KOPT-K1 (cell line): ENCODE results near the gene MRPL40.

Source experiments
- H3K27ac ChIP-seq: fragments of 200-600 bp; sonication (generic); 2 replicates; pipeline ENCODE4 v1.5.1; 2016; ENCODE audit warnings: antibody characterized with exemption, mild to moderate bottlenecking, low read depth, low read length; ENCODE audit not compliant: poor library complexity, severe bottlenecking
- H3K36me3 ChIP-seq: fragments of 200-600 bp; sonication (generic); 2 replicates; pipeline ENCODE4 v1.5.1; 2017; ENCODE audit warnings: antibody characterized with exemption, mild to moderate bottlenecking, low read length, moderate library complexity; ENCODE audit not compliant: insufficient read depth
- H3K9me3 ChIP-seq: fragments of 200-600 bp; sonication (generic); 2 replicates; pipeline ENCODE4 v1.5.1; 2017; ENCODE audit warnings: antibody characterized with exemption, low read length, mild to moderate bottlenecking; ENCODE audit not compliant: insufficient read depth, poor library complexity, severe bottlenecking

MRPL40 gene

GRCh38 chr22:19457828-19458428 lies 25.6 kb downstream of the MRPL40 start:
- Histone ChIP-seq H3K36me3 (peaks cover 97% of the 10 kb centered on the region), H3K9me3 (no peaks in the 10 kb centered on the region), H3K27ac (no peak overlapping the region)

- Histone ChIP-seq H3K9me3 (no peaks in the 10 kb centered on the region), H3K27ac (no peak overlapping the region), H3K36me3 (peaks cover 97% of the 10 kb centered on the region)
Observed at GRCh38 chr22:19460036-19460435, 27.7 kb downstream of the MRPL40 start.

GRCh38 chr22:19461506-19461905 lies 29.2 kb downstream of the MRPL40 start:
- Histone ChIP-seq H3K27ac (no peak overlapping the region), H3K36me3 (peaks cover 97% of the 10 kb centered on the region), H3K9me3 (no peaks in the 10 kb centered on the region)

GRCh38 chr22:19463008-19463407 lies 30.7 kb downstream of the MRPL40 start:
- no peaks in the 10 kb centered on the region for H3K9me3 ChIP-seq
- H3K27ac ChIP-seq: no peak overlapping the region
- peaks cover 97% of the 10 kb centered on the region for H3K36me3 ChIP-seq

- Histone ChIP-seq H3K9me3 (no peaks in the 10 kb centered on the region), H3K27ac (no peak overlapping the region), H3K36me3 (peaks cover 98% of the 10 kb centered on the region)
Observed at GRCh38 chr22:19463491-19464469, 31.4 kb downstream of the MRPL40 start.

DNA sequence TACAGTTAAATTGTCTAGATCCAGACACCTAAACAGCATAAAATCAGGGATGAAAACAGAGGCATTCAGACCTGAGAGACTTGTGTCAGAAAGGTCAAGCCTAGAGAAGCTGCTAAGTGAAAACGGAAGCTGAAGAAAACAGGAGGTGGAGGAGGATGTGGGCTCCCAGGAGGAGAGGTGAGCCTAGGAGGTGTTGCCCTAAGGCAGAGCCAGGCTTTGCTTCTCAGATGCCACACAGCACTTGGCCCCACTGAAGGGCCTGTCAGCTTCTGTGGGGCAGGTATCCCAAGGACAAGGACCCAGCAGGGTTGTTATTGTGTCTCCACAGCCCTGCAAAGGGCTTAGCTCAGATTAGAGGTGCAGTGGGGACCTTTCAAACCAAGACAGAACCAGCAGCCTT lies 32.2 kb downstream of the MRPL40 start:
- Histone ChIP-seq H3K27ac (no peak overlapping the region), H3K36me3 (peaks cover 99% of the 10 kb centered on the region), H3K9me3 (no peaks in the 10 kb centered on the region)

- Histone ChIP-seq H3K36me3 (peaks cover 99% of the 10 kb centered on the region), H3K9me3 (no peaks in the 10 kb centered on the region), H3K27ac (no peak overlapping the region)
Observed at GRCh38 chr22:19464975-19465374, 32.6 kb downstream of the MRPL40 start.

DNA sequence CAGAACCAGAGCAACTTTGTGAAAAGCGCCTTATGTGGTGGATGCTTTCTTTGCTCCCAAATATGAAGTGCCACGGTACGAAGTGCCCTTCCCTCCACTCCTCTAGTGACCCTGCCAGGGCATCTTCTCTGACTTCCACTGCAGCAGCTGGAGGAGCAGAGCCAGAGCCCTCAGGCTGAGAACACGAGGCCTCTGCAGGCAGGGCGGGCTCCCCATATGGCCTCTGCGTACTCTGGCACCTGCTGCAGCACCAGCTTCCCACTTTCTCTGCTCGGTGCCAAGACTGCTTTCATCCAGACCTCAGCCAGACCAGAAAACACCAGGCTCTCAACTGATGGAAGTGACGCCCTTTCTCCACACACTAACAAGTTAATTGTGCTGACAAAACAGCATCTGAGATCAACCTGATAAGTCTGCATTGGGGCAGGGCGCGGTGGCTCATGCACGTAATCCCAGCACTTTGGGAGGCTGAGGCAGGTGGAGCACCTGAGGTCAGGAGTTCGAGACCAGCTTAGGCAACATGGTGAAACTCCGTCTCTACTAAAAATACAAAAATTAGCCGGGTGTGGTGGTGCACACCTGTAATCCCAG lies 33.9 kb downstream of the MRPL40 start:
- peaks cover 99% of the 10 kb centered on the region for H3K36me3 ChIP-seq
- no peak overlapping the region for H3K27ac ChIP-seq
- no peaks in the 10 kb centered on the region for H3K9me3 ChIP-seq

- peaks cover 100% of the 10 kb centered on the region for H3K36me3 ChIP-seq
- no peak overlapping the region for H3K27ac ChIP-seq
- no peaks in the 10 kb centered on the region for H3K9me3 ChIP-seq
Observed at GRCh38 chr22:19466848-19467752, 34.8 kb downstream of the MRPL40 start.

DNA sequence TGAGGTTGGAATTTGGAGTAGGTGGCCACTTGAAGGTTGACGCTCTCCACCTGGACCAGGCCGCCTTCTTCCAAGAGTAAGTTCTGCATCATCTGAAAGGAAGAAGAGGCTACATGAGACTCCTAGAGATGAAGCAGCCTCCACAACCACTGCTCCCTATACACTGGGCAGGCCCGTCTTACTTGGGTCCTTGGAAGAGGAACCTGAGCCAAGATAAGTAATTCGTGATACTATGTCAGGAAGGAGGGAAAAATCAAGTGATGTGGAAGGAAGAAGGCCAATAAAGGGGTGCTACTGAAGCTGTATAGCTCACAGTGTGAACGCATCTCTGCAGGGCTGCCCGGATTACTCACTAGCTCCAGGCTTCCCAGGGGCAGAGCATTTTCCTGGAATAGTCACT lies 35.6 kb downstream of the MRPL40 start:
- peaks cover 100% of the 10 kb centered on the region for H3K36me3 ChIP-seq
- H3K27ac ChIP-seq: no peak overlapping the region
- no peaks in the 10 kb centered on the region for H3K9me3 ChIP-seq

DNA sequence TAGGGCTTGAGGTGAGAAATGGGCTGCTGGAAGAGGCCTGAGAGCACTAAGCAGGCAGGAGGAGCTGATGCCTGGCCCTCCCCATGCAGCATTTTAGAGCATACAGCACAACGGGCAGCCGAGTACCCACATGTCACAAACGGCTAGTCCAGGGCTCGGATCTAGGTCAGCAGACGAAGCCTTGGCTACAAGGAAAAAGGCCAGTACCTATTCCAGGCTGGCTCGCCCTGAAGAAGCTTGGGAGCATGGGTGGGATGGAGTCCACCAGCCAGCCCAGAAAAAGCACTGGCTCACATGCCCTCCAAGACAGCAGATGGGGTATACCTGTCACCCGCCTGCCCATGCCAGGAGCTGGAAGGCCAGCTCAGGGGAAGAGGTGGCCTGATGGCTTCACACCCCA lies 37.1 kb downstream of the MRPL40 start:
- H3K36me3 ChIP-seq: peaks cover 98% of the 10 kb centered on the region
- H3K9me3 ChIP-seq: no peaks in the 10 kb centered on the region
- no peak overlapping the region for H3K27ac ChIP-seq

DNA sequence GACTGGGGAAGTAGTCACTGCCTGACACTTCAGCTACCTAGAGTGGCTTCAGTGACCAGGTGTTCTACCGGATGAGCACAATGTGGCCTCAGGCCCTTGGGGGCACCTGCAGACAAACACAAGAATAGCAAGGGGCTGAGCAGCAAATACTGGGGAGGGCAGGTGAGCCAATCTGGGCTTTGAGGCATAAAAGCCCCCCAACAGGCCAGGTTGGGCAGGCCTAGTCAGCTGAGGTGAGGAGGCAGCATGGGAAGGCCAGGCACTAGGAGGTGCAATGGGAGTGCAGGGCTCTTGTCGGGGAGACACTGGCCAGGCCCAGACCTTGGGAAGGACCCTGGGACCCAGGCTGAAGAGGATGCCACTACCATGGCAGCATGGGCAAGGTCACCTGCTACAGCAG lies 37.7 kb downstream of the MRPL40 start:
- Histone ChIP-seq H3K36me3 (peaks cover 98% of the 10 kb centered on the region), H3K9me3 (no peaks in the 10 kb centered on the region), H3K27ac (no peak overlapping the region)

GRCh38 chr22:19471572-19471971 lies 39.2 kb downstream of the MRPL40 start:
- no peak overlapping the region for H3K27ac ChIP-seq
- no peaks in the 10 kb centered on the region for H3K9me3 ChIP-seq
- H3K36me3 ChIP-seq: peaks cover 97% of the 10 kb centered on the region

- H3K36me3 ChIP-seq: peaks cover 90% of the 10 kb centered on the region
Observed at GRCh38 chr22:19472233-19472632, 39.9 kb downstream of the MRPL40 start.

More at GRCh38 chr22:19472233-19472632, 39.9 kb downstream of the MRPL40 start:
- Histone ChIP-seq H3K27ac (no peak overlapping the region), H3K9me3 (no peaks in the 10 kb centered on the region)
